NT2/D1 (cell line): Measurements from ENCODE around the gene LIN7A.

ENCODE experiments used
- DNase-seq: peaks from one replicate; pipeline ENCODE4 v3.0.0-alpha.2; 2011; ENCODE audit warnings: low read depth, low spot score
- H3K27me3 ChIP-seq: 2 replicates; pipeline ENCODE4 v1.6.0; 2011; ENCODE audit warnings: mild to moderate bottlenecking; ENCODE audit not compliant: insufficient read length, insufficient read depth
- H3K36me3 ChIP-seq: 2 replicates; pipeline ENCODE4 v1.6.1; 2011; ENCODE audit warnings: mild to moderate bottlenecking, low read length, mixed read lengths; ENCODE audit not compliant: insufficient read depth, insufficient read length
- H3K4me1 ChIP-seq: 2 replicates; pipeline ENCODE4 v1.5.1; 2011; ENCODE audit not compliant: insufficient read depth, insufficient read length
- H3K4me3 ChIP-seq: 2 replicates; pipeline ENCODE4 v1.5.1; 2011; ENCODE audit warnings: low read depth; ENCODE audit not compliant: insufficient read length
- H3K9ac ChIP-seq: 2 replicates; pipeline ENCODE4 v1.6.0; 2011; ENCODE audit warnings: low read depth; ENCODE audit not compliant: insufficient read length
- H3K9me3 ChIP-seq: 2 replicates; pipeline ENCODE4 v1.5.1; 2011; ENCODE audit warnings: mild to moderate bottlenecking, low read length; ENCODE audit not compliant: insufficient read depth
- SUZ12 ChIP-seq: IDR thresholded peaks from 2 replicates; pipeline ENCODE4 v1.6.1; 2011; ENCODE audit not compliant: insufficient read length, insufficient read depth; ENCODE audit errors: extremely low read depth
- YY1 ChIP-seq: IDR thresholded peaks from 2 replicates; pipeline ENCODE4 v1.6.1; 2011; ENCODE audit not compliant: insufficient read length, insufficient read depth
- ZNF274 ChIP-seq: IDR thresholded peaks from 2 replicates; pipeline ENCODE4 v1.6.1; 2011; ENCODE audit warnings: mild to moderate bottlenecking, low read depth, low read length

Gene LIN7A

GRCh38 chr12:80869264-80869663 lies 68.5 kb downstream of the LIN7A start:
- Histone ChIP-seq H3K36me3 (no peaks in the 10 kb centered on the region), H3K4me3 (no peak overlapping the region), H3K9me3 (no peaks in the 10 kb centered on the region), H3K4me1 (no peaks in the 10 kb centered on the region), H3K27me3 (no peaks in the 10 kb centered on the region), H3K9ac (no peak overlapping the region)
- TF ChIP-seq ZNF274 (no peak), YY1 (no peak), SUZ12 (no peak)
- no peak for DNase-seq

- Histone ChIP-seq H3K27me3 (no peaks in the 10 kb centered on the region), H3K4me3 (no peak overlapping the region), H3K36me3 (no peaks in the 10 kb centered on the region), H3K9ac (no peak overlapping the region), H3K9me3 (no peaks in the 10 kb centered on the region), H3K4me1 (no peaks in the 10 kb centered on the region)
- TF ChIP-seq SUZ12 (no peak), YY1 (no peak), ZNF274 (no peak)
- no peak for DNase-seq
Observed at GRCh38 chr12:80868576-80868975, 69.2 kb downstream of the LIN7A start.

GRCh38 chr12:80867941-80868340 lies 69.8 kb downstream of the LIN7A start:
- Histone ChIP-seq H3K9me3 (no peaks in the 10 kb centered on the region), H3K36me3 (no peaks in the 10 kb centered on the region), H3K9ac (no peak overlapping the region), H3K4me3 (no peak overlapping the region), H3K27me3 (no peaks in the 10 kb centered on the region), H3K4me1 (no peaks in the 10 kb centered on the region)
- TF ChIP-seq YY1: no peak
- no peak for TF ChIP-seq ZNF274
- no peak for TF ChIP-seq SUZ12
- no peak for DNase-seq

- Histone ChIP-seq H3K27me3 (no peaks in the 10 kb centered on the region), H3K9me3 (no peaks in the 10 kb centered on the region), H3K4me3 (no peak overlapping the region), H3K4me1 (no peaks in the 10 kb centered on the region), H3K9ac (no peak overlapping the region), H3K36me3 (no peaks in the 10 kb centered on the region)
- TF ChIP-seq YY1: no peak
- no peak for TF ChIP-seq ZNF274
- TF ChIP-seq SUZ12: no peak
- DNase-seq: no peak
Observed at GRCh38 chr12:80864046-80864735, 73.5 kb downstream of the LIN7A start.

GRCh38 chr12:80862531-80862930 lies 75.2 kb downstream of the LIN7A start:
- no peak for DNase-seq
- Histone ChIP-seq H3K4me3 (no peak overlapping the region), H3K4me1 (no peaks in the 10 kb centered on the region), H3K27me3 (no peaks in the 10 kb centered on the region), H3K9ac (no peak overlapping the region), H3K9me3 (no peaks in the 10 kb centered on the region), H3K36me3 (no peaks in the 10 kb centered on the region)
- TF ChIP-seq SUZ12 (no peak), ZNF274 (no peak), YY1 (no peak)

GRCh38 chr12:80861641-80862378 lies 75.9 kb downstream of the LIN7A start:
- H3K36me3 ChIP-seq: no peaks in the 10 kb centered on the region
- H3K4me1 ChIP-seq: no peaks in the 10 kb centered on the region
- no peaks in the 10 kb centered on the region for H3K9me3 ChIP-seq
- no peak for DNase-seq
- H3K9ac ChIP-seq: no peak overlapping the region
- no peak overlapping the region for H3K4me3 ChIP-seq
- H3K27me3 ChIP-seq: no peaks in the 10 kb centered on the region
- TF ChIP-seq YY1 (no peak), SUZ12 (no peak), ZNF274 (no peak)

GRCh38 chr12:80860928-80861327 lies 76.8 kb downstream of the LIN7A start:
- Histone ChIP-seq H3K9me3 (no peaks in the 10 kb centered on the region), H3K36me3 (no peaks in the 10 kb centered on the region), H3K9ac (no peak overlapping the region), H3K4me3 (no peak overlapping the region), H3K4me1 (no peaks in the 10 kb centered on the region), H3K27me3 (no peaks in the 10 kb centered on the region)
- no peak for TF ChIP-seq YY1
- no peak for TF ChIP-seq SUZ12
- no peak for TF ChIP-seq ZNF274
- DNase-seq: no peak
